ENCODE measurements around the gene TRAF4. TPM values are rescaled to one million over a fixed set of nuclear protein-coding genes. Genes with fewer than 3 reads are reported as not detected.

The TRAF4 gene
- polyA plus RNA-seq, 1 donor (not counting 4 experiments of a cell fraction or from before 2014, with no cell fraction given) = 57.3 TPM

- TF ChIP-seq EZH2 (IDR thresholded peaks at IDR 0.05; ENCODE audit: low read length) = no peak
- TF ChIP-seq, protein P1, sequence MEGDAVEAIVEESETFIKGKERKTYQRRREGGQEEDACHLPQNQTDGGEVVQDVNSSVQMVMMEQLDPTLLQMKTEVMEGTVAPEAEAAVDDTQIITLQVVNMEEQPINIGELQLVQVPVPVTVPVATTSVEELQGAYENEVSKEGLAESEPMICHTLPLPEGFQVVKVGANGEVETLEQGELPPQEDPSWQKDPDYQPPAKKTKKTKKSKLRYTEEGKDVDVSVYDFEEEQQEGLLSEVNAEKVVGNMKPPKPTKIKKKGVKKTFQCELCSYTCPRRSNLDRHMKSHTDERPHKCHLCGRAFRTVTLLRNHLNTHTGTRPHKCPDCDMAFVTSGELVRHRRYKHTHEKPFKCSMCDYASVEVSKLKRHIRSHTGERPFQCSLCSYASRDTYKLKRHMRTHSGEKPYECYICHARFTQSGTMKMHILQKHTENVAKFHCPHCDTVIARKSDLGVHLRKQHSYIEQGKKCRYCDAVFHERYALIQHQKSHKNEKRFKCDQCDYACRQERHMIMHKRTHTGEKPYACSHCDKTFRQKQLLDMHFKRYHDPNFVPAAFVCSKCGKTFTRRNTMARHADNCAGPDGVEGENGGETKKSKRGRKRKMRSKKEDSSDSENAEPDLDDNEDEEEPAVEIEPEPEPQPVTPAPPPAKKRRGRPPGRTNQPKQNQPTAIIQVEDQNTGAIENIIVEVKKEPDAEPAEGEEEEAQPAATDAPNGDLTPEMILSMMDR (optimal IDR thresholded peaks at IDR 0.05 in 1 of 3, IDR thresholded peaks at IDR 0.05 in 1 of 3, conservative IDR thresholded peaks at IDR 0.05 in 1 of 3; ENCODE audit: extremely low read depth in 1 of 3, insufficient read depth in 2 of 3, low read length in 3 of 3) = no peak
- FAIRE-seq (no peak), DNase-seq (ENCODE audit: low read depth, low spot score) (no peak)
- Histone ChIP-seq H3K4me1 (ENCODE audit: control insufficient read depth, extremely low read depth, insufficient read depth, low read length) (peaks cover 16% of the 10 kb centered on the region), H4K20me1 (ENCODE audit: control insufficient read depth, extremely low read depth, insufficient read depth, low read length) (peaks cover 4% of the 10 kb centered on the region), H3K27me3 (ENCODE audit: control insufficient read depth, extremely low read depth, insufficient read depth, low read length) (no peaks in the 10 kb centered on the region), H3K9me3 (ENCODE audit: control insufficient read depth, low read depth, low read length) (no peaks in the 10 kb centered on the region), H3K4me2 (ENCODE audit: control insufficient read depth, extremely low read depth, insufficient read depth, low read depth, low read length) (peak overlapping the region; percentile 94), H2AFZ (ENCODE audit: control insufficient read depth, low read length) (no peak overlapping the region), H3K79me2 (ENCODE audit: control insufficient read depth, insufficient read depth, low read length) (peaks cover 17% of the 10 kb centered on the region), H3K27ac (ENCODE audit: control insufficient read depth, insufficient read depth, low read length) (no peak overlapping the region), H3K36me3 (ENCODE audit: control insufficient read depth in 2 of 2, extremely low read depth in 1 of 2, insufficient read depth in 2 of 2, low read length in 2 of 2) (peaks cover 16 to 33% of the 10 kb centered on the region in 2 experiments), H3K9me1 (ENCODE audit: control insufficient read depth, extremely low read depth, insufficient read depth, low read length) (peaks cover 3% of the 10 kb centered on the region), H3K4me3 (ENCODE audit: control insufficient read depth in 2 of 3, extremely low read depth in 1 of 3, insufficient read depth in 2 of 3, low read depth in 1 of 3, low read length in 3 of 3) (no peak overlapping the region), H3K9ac (ENCODE audit: control insufficient read depth, extremely low read depth, insufficient read depth, low read length) (no peak overlapping the region)
- dilution Hi-C loops (cut with MboI; ENCODE audit: extremely low pct_ligation_motif_present, low sequenced_read_pairs) = no loop called here
These were observed 31.6 kb upstream of the TRAF4 start for GRCh38 chr17:28712032-28712704.

GRCh38 chr17:28712705-28713415 lies 31.0 kb upstream of the TRAF4 start:
- no peak overlapping the region for H3K4me2 ChIP-seq (ENCODE audit: control insufficient read depth, extremely low read depth, insufficient read depth, low read depth, low read length)

More at GRCh38 chr17:28712705-28713415, 31.0 kb upstream of the TRAF4 start:
- no peak overlapping the region for H3K27ac ChIP-seq (ENCODE audit: control insufficient read depth, insufficient read depth, low read length)
- H3K27me3 ChIP-seq (ENCODE audit: control insufficient read depth, extremely low read depth, insufficient read depth, low read length) = no peaks in the 10 kb centered on the region
- no peak overlapping the region for H3K9ac ChIP-seq (ENCODE audit: control insufficient read depth, extremely low read depth, insufficient read depth, low read length)
- peaks cover 3% of the 10 kb centered on the region for H3K9me1 ChIP-seq (ENCODE audit: control insufficient read depth, extremely low read depth, insufficient read depth, low read length)
- peaks cover 4% of the 10 kb centered on the region for H4K20me1 ChIP-seq (ENCODE audit: control insufficient read depth, extremely low read depth, insufficient read depth, low read length)
- H3K36me3 ChIP-seq (ENCODE audit: control insufficient read depth in 2 of 2, extremely low read depth in 1 of 2, insufficient read depth in 2 of 2, low read length in 2 of 2) = peaks cover 16 to 33% of the 10 kb centered on the region in 2 experiments
- no peaks in the 10 kb centered on the region for H3K9me3 ChIP-seq (ENCODE audit: control insufficient read depth, low read depth, low read length)
- dilution Hi-C loops (cut with MboI; ENCODE audit: extremely low pct_ligation_motif_present, low sequenced_read_pairs) = no loop called here
- FAIRE-seq = no peak
- TF ChIP-seq, protein P1 (optimal IDR thresholded peaks at IDR 0.05 in 1 of 3, IDR thresholded peaks at IDR 0.05 in 1 of 3, conservative IDR thresholded peaks at IDR 0.05 in 1 of 3; ENCODE audit: extremely low read depth in 1 of 3, insufficient read depth in 2 of 3, low read length in 3 of 3) = no peak
- TF ChIP-seq EZH2 (IDR thresholded peaks at IDR 0.05; ENCODE audit: low read length) = no peak
- H2AFZ ChIP-seq (ENCODE audit: control insufficient read depth, low read length) = no peak overlapping the region
- peaks cover 16% of the 10 kb centered on the region for H3K4me1 ChIP-seq (ENCODE audit: control insufficient read depth, extremely low read depth, insufficient read depth, low read length)
- H3K4me3 ChIP-seq (ENCODE audit: control insufficient read depth in 2 of 3, extremely low read depth in 1 of 3, insufficient read depth in 2 of 3, low read depth in 1 of 3, low read length in 3 of 3) = no peak overlapping the region
- peaks cover 21% of the 10 kb centered on the region for H3K79me2 ChIP-seq (ENCODE audit: control insufficient read depth, insufficient read depth, low read length)
- DNase-seq (ENCODE audit: low read depth, low spot score) = no peak
